Measurements from ENCODE around the gene MLLT6.

MLLT6 gene

DNA sequence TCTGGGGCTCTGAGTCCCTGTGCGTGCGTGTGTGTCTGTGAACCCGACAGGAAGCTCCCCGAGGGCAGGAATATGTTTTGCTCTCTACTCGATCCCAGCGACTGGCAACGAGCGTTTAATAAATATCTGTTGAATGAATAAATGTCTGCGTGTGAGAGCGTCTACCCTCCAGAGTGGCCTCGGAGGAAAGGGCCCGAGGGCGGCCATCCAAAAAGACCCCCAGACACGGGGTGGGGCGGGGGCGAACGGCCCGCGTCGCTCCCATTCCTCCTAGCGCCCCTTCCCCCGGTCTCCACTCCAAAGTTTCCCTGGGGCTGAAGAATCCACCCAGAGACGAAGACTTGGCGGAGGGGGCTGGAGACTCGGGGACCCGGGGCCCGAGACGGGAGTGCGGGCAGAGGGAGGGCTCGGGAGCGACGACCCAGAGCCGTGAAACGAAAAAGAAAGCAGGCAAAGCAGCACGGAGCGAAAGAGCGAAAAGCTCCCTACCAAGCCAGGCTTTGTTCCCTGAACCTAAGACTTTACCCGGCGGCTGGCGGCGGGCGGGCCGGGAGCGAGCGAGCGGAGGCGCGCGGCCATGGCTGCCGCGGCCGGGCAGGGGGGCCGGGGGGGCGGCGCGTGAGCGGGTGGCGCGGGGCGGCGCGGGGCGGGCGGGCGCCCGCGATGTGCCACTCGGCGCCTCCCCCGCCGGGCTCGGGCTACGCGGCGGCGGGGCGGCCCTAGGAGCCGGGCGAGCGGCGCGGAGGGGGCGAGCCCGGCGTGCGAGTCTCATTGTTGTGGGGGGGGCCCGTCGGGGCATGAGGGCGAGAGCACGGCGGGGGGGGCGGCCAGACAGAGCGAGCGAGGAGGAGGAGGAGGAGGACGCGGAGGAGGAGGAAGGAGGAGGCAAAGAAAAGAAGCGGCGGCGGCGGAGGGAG is at the start of gene MLLT6:
Gene MLLT6 (plus strand): TSS at position 668 of the 917 bp plus-strand sequence. CDS start 360 bp downstream, outside the sequence.
- no peak for DNase-seq (ENCODE audit: low read depth)

DNA sequence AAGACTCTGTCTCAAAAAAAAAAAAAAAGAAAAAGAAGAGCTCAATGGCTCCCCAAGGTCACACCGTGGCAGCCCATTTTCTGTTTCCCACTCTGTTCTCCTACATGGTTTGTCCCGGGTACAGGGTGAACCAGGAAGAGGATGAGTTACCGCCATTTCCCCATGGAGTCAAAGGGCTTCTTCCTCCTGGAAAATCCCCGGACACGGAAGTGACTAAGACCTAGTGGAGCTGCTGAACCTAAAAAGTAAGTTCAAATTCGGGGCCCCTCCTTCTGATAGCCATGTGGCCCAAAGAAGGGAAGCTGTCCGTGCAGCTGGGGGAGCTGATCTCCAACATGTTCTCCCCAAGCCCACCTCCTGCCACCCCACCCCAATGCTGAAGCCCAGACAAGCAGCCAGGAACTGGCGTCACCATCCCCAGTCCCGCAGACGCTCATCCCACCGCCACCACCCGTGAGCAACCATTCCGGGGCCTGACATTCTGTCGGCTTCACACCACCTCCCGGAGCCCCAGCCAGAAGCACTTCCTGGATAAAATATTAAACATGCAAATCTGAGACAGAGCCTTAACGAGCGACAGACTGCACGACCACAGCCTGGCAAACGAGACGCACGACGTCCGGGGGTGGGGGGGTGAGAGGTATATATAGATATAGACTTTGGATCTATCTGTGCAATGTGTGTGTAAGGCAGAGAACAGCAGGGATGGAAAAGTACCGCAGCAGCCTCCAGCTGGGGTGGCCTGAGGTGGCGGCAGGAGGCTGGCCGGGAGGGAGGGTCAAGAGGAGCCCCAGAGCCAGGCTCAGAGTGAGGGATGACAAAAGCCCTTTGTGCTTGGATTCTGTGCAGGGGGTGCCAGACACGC is 47.9 kb upstream of the MLLT6 start:
- DNase-seq (ENCODE audit: low read depth): no peak

DNA sequence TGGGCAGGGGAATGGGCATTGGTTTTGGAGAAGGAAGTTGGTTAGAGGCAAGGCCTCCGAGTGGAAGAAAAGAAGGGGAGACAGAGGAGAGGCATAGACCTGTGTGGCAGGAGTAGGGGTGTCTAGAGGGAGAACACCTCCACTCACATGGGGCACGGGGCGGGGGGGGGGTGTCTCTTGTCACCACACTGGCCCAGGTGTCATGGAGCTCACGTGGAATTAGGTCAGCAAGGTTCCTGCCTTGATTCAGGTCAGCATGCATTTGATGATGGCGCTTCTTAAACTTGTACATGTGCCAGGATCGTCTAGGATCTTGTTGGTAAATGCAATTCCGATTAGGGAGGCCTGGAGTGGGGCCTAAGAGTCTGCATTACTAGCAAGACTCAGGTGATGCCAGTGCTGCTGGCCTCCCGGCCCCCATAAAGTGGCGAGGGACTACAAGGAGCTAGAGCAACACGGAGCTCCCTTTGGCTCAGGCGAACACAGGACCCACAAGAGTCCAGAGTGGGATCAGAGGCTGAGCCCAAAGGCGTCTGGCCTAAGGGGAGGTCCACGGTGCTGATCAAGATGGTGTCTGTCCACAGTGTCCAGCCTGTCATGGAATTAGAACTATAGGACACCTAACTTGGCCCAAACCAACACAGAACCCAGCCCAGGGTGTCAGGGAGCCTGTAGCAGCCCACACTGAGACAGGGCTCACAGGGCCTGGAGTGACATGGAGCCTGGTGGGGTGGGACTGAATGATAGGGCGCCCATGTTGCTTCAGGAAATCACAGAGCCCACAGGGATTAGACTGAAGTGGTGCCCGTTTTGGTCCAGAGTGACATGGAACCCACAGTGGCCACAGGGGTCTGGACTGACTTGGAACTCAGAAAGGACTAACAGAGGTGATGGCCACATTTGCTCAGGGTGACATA is 47.0 kb upstream of the MLLT6 start:
- no peak for DNase-seq (ENCODE audit: low read depth)

DNA sequence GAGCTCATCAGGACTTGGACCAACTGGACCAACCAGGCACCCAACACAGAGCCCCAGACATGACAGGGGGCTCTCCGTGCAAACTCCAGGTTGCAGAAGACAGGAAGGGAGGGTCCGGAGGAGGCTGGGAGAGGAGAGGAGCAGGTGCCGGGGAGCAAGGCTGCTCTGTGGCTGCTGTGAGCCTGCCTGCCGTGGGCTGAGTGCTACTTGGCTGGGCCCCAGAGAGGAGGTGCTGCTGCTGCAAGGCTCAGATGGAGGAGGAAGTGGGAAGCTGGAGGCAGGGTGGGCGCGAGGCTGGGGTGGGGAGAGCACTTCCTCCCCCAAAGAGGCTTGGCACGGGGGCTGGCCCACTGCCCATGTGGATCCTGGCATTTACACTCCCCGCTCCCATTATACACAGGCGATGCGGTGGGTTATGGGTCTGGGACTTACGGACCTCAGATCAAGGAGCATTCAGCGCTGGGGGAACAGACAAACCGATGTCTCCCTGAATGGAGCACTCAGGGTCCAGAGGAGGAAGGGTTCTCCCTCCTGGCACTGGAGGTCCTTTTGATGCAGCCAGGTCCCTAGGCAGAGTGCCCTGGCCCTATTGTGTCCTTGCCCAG is 46.2 kb upstream of the MLLT6 start:
- no peak for DNase-seq (ENCODE audit: low read depth)

DNA sequence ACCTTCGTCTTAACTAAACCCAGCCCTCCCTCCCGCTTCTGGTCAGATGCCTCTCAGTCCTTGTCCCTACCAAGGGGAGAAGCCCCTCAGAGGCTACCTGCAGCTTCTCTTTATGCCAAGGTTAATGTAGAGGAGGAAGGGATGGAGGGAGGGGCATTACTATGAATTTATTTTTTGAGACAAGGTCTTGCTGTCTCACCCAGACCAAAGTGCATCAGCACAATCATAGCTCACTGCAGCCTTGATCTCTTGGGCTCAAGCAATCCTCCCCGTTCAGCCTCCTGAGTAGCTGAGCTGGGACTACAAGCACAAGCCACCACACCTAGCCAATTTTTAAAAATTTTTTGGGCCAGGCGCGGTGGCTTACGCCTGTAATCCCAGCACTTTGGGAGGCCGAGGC is 45.7 kb upstream of the MLLT6 start:
- no peak for DNase-seq (ENCODE audit: low read depth)

DNA sequence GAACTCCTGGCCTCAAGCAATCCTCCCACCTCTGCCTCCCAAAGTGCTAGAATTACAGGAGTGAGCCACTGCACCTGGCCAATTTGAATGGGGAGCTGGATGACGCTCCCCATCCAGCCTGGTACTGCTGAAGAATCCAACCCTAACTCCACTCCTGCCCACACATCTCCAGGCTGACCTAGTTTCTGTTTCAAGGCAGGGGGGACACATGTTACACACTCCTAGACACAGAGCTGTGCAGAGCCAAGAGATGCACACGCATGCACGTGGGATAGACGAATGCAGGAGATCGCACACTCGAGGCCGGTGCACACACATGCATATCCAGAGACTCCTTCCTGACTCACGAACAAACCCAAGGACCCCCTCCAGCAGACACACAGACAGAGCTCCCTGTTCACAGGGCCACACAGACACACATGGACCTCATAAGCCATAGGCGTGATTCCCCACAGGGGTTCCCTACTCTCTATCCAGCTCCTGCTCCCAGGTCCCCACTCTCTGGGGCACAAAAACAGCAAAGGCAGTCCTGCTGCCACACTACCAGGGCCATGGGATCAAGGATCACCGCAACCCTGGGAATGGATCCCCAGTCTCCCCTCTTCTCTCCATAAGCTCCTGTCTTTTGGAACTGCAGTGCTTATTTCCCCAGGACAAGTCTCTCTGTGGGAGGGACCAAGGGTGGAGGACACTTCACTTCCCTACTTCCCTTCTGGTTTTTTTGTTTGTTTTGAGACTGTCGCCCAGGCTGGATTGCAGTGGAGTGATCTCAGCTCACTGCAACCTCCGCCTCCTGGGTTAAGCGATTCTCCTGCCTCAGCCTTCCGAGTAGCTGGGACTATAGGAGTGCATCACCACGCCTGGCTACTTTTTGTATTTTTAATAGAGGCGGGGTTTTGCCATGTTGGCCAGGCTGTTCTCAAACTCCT is 44.7 kb upstream of the MLLT6 start:
- no peak for DNase-seq (ENCODE audit: low read depth)

DNA sequence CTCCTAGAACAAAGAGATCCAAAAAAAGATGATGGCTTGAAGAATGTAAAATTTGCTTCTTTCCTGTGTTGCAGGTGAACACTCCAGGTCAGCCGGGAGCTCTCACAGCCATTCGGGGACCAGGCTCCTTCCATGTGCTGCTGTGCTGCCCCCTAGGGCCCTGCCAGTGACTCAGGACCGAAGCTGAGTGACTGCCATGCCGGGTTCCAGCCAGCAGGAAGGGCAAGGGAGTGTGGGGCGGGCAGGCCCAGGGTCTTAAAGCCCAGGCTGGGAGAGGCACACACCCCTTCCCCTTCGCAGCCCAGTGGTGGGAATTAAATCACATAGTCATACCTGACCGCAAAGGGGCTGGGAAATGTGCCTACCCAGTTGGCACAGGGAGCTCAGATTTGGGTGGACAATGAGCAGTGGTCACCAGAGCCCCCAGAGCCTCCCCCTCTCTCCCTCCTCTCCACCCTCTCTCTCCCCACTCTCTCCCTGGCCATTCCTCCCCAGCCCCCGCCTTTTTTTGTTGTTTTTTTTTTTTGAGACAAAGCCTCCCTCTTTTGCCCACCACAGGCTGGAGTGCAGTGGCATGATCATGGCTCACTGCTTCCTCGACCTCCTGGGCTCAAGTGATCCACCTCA is 41.8 kb upstream of the MLLT6 start:
- no peak for DNase-seq (ENCODE audit: low read depth)

DNA sequence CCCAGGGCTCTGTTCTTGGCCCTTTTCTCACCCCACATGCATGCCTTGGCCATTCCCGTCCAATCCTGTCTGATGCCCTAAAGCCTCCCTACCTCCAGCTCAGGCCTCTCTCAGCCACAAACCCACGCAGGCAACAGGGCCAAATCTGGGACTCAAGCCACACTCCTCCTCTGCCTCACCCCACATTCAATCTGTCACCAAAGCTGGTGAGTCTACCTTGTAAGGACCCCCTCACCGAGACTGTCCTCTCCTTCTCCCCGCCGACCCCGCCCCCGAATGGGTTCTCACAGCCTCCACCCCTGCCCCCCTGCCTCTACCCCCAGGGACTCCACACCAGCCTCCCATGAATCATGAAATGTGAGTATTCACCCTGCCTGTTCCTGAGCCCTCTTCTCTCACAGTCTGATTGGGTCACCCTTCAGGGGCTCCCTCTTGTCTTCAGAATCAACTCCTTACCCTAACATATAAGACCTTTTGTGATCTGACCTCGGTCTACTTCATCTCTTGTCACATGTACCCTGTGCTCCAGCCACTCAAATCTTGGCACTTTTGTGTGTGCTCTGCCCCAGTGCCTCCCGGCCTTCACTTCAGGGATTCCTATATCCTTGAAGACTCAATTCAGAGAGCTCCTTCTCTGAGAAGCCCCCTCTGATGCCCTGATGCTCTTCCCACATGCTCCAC is 41.0 kb upstream of the MLLT6 start:
- DNase-seq (ENCODE audit: low read depth): no peak

DNA sequence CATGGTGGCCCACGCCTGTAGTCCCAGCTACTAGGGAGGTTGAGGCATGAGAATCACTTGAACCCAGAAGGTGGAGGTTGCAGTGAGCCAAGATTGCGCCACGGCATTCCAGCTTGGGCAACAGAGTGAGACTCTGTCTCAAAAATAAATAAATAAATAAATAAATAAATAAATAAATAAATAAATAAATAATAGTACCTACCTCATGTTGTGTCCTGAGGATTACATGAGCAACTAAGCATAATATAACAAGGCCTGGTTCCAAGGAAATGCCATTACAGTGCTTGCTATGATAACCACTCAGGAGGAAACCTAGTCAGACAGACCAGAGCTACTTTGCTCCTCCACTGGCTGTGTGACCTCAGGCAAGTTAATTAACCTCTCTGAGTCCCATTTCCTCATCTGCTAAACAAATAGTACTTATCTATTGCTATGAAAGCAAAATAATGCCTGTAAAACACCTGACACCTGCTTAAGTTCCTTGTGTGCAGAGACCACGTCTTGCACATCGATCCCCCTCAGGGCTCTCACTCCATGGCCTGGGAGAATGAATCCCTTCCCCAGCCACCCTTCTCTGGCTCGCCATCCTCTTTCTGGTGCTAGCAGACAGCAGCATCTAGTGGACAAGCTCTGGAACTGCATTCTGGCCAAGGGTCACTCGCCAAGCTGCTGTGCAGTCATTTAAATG is 37.8 kb upstream of the MLLT6 start:
- DNase-seq (ENCODE audit: low read depth): no peak

DNA sequence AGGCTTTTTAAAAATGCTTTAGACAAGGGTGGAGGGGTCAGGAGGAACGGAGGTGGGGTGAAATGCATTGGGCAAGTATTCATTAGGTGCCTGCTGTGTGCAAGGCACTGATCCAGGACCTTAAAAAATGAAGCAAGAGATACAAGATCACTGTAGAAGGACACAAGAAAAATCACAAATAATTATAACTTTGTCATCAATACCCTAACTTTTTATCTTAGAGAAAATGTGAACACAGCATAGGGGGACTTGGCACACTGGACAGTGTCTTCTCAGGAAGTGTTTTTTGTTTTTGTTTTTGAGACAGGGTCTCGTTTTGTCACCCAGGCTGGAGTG is 37.3 kb upstream of the MLLT6 start:
- DNase-seq (ENCODE audit: low read depth): no peak

DNA sequence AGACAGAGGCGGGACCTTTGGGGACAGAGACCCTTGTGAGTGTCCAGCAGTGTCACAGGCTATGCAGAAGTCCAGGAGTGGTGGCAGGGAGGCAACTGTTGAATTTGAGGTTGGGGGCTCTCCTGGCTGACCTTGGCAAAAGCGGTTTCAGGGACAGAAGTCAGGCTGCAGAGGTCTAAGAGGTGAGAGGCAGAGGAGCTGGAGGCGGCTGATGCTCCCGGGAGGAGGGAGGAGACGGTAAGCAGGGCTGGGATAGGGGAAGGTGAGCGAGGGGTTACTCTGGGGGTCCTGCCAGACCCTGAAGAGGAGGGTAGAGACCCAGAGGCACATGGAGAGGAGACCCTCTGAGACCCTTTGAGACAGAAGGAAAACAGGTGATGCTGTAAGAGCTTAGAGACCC is 35.6 kb upstream of the MLLT6 start:
- no peak for DNase-seq (ENCODE audit: low read depth)

DNA sequence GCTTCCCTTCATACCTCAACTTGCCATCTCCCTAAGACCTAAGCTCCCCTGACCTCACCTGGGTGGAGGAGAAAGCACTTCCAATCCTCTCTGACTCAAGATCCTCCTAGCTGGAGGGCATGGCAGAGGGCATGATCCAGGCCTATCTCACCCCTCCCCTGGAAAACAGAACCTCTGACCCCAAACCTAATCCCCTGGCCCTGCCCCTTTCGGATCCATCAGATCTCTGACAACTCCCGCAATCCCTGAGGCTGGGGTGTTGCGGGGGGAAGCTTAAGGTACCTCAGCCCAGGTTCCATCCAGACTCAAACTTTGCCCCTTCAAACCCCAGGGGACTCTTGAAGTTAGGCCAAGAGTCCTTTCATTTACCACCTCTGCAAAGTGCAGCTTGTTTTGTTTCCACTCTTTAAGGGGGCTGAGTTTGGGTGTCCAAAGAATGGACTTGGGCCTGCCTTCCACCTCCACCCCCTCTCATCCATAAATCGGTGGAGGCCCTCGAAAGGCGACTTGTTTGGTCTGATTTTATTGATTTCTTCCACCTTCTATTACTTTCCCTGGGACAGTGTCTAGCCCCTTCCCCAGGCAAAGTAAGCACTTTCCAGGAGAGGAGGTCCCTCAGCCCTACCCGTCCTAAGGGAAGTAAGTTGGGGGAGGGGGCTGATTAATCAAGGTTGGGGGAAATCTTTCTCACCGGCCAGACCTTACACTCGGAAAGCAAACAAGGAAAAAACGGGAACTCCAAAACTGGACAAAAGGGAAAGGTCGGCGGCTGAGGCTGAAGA is 32.9 kb upstream of the MLLT6 start:
- DNase-seq (ENCODE audit: low read depth): no peak

DNA sequence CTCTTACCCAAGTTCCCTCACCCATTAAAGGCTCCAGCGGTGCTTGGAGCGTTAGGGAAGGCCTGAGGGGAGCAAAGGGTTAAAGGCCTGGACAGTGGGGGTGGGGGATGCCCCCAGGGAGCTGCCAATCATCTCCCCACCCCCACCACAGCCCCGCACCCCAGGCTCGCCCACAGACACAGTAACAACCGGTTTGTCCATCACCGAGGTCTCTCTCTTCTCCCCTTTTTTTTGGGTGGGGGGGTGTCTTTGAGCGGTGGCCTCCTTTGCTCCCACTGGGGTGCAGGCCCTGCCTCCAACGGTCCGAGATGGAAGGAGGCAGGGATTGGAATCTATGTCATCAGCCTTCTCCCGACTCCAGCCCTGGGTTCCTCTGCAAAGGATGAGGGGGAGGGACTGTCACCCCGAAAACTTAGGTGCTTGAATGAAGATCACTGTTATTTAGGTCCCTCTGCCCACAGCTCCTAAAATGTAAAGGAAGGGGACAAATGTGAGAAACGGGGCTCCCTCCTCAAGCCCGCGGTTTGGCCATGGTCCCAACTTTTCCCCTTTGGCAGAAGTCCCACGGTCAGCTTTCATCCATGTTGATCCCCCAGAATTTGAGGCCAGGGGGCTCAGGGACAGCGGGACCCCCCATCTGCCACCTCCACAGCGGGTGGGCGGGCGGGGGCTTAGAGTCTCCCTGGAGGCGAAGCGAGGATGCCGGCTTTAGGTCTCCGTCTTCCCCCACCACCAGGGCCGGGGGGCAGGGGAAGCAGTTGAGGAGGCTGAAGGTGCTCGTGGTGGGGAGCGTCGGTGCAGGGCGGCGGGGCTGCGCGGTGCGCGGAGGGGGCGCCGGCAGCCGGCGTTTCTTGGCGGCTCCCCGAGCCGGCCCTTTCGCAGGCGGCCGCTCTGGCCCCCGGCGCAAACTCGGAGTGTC is 32.0 kb upstream of the MLLT6 start:
- DNase-seq (ENCODE audit: low read depth): no peak

DNA sequence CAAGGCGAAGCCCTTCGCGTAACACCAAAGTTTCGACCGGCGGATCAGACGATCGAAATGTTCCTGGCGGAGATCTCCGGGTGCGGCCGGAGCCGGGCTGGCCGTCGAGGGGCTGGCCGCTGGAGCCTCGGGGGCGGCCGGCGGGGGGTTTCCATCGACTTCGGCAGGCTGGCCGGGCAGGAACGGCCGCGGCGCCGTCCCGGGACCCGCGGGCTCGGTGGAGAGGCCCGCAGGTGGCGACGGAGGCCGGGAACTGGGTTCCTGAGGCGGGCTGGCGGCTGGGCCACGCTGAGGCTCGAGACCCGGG is 31.4 kb upstream of the MLLT6 start:
- no peak for DNase-seq (ENCODE audit: low read depth)

DNA sequence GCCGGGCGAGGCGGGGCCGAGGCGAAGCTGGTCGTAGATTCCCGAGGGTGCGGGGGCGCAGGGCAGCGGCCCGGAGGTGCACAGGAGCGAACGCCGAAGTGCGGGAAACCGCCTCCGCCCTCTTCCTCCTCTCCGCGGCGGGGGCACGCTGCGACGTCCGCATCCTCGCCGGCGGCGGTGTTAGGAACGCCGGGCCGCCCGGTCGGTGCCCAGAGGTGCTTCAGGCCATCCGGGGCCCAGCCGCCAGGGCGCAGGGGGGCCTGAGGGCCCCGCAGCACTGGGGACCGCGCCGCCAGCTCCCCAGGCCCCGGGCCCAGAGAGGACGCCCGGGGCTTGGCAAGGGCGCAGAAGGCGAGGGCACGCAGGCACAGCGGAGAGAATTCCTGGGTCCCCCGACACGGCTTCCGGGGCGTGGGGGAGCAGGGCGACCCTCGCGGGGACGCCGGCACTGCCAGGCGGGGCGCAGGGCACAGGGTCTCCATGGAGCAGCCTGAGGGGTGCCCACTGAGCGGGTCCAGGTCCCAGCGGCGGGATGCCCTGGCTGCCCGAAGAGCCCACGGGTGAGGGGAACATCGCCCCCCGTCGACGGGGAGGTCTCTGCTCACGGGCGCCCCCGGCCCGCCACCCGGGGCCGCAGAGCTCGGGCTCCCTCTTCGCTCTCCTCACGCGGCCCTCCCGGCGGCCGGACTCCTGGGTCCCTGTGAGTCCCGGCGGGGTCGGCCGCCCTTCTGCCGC is 30.9 kb upstream of the MLLT6 start:
- no peak for DNase-seq (ENCODE audit: low read depth)
